Hepatocyte (in vitro differentiated cells): ENCODE data around the gene GIPC1. TPM values are rescaled to one million over a fixed set of nuclear protein-coding genes. Genes with fewer than 3 reads are reported as not detected.

Source experiments
- DNase-seq: peaks from one replicate; pipeline ENCODE4 v3.0.0-alpha.2; 2016; ENCODE audit warnings: low spot score
- H2AFZ ChIP-seq: fragments of 200-600 bp; sonication (generic); 2 replicates; pipeline ENCODE4 v1.6.0; 2016; ENCODE audit warnings: antibody characterized with exemption, mild to moderate bottlenecking
- H3K27ac ChIP-seq: fragments of 200-600 bp; sonication (generic); 2 replicates; pipeline ENCODE4 v1.5.1; 2016; ENCODE audit warnings: mild to moderate bottlenecking
- H3K27me3 ChIP-seq: fragments of 200-600 bp; sonication (generic); 2 replicates; pipeline ENCODE4 v1.6.1; 2016
- H3K36me3 ChIP-seq: fragments of 200-600 bp; sonication (generic); replicated peaks from 2 replicates; pipeline ENCODE4 v1.5.1; 2016; ENCODE audit warnings: low read depth; ENCODE audit not compliant: insufficient read depth
- H3K4me1 ChIP-seq: fragments of 200-600 bp; sonication (generic); 2 replicates; pipeline ENCODE4 v1.5.1; 2016; ENCODE audit warnings: mild to moderate bottlenecking, moderate library complexity; ENCODE audit not compliant: insufficient read depth
- H3K4me2 ChIP-seq: fragments of 200-600 bp; sonication (generic); 2 replicates; pipeline ENCODE4 v1.6.0; 2016
- H3K4me3 ChIP-seq: fragments of 200-600 bp; sonication (generic); 2 replicates; pipeline ENCODE4 v1.5.1; 2016; ENCODE audit warnings: mild to moderate bottlenecking
- H3K79me2 ChIP-seq: fragments of 200-600 bp; sonication (generic); 2 replicates; pipeline ENCODE4 v1.6.0; 2017; ENCODE audit warnings: mild to moderate bottlenecking
- H3K9me2 ChIP-seq: fragments of 200-600 bp; sonication (generic); replicated peaks from 2 replicates; pipeline ENCODE4 v1.6.0; 2017; ENCODE audit warnings: mild to moderate bottlenecking; ENCODE audit not compliant: insufficient read depth
- H3K9me3 ChIP-seq: fragments of 200-600 bp; sonication (generic); 2 replicates; pipeline ENCODE4 v1.5.1; 2016; ENCODE audit warnings: low read depth, mild to moderate bottlenecking
- H4K20me1 ChIP-seq: fragments of 200-600 bp; sonication (generic); 2 replicates; pipeline ENCODE4 v1.6.0; 2016; ENCODE audit warnings: mild to moderate bottlenecking; ENCODE audit not compliant: insufficient read depth, poor library complexity, severe bottlenecking
- CTCF ChIP-seq: fragments of 200-600 bp; sonication (generic); IDR thresholded peaks from 2 replicates; pipeline ENCODE4 v1.5.1; 2016; ENCODE audit warnings: antibody characterized with exemption, mild to moderate bottlenecking; ENCODE audit not compliant: poor library complexity
- EZH2 ChIP-seq: fragments of 200-600 bp; sonication (generic); IDR thresholded peaks from 2 replicates; pipeline ENCODE4 v1.6.1; 2016; ENCODE audit warnings: antibody characterized with exemption, mild to moderate bottlenecking, borderline replicate concordance
- EZH2phosphoT487 ChIP-seq: fragments of 200-600 bp; sonication (generic); IDR thresholded peaks from one replicate; pipeline ENCODE4 v1.6.1; 2018; ENCODE audit warnings: antibody characterized with exemption, mild to moderate bottlenecking, low read depth, moderate library complexity; ENCODE audit not compliant: unreplicated experiment, severe bottlenecking
- WGBS: methylation state at CpG from one replicate; pipeline ENCODE4 v1.1.6; 2016; ENCODE audit warnings: low lambda C conversion rate; ENCODE audit errors: missing lambda C conversion rate; 5-methylcytosine and 5-hydroxymethylcytosine counted together
- polyA plus RNA-seq: library from polyadenylated mRNA; unstranded; fragments of >200 nt; fragmentation: Nextera tagmentation; extraction: Ambion mirVana; gene quantifications from 2 replicates; pipeline ENCODE4 v1.2.1, GENCODE V29; 2016
- total RNA-seq: library from RNA; depleted of rRNA; stranded (reverse); fragments of >200 nt; gene quantifications from 2 replicates; pipeline ENCODE4 v1.2.3, GENCODE V29; 2014

The GIPC1 gene
- total and polyA plus RNA-seq, 2 experiments from 2014 or later = 127 to 186 TPM

GRCh38 chr19:14437578-14438140, 58.3 kb downstream of the GIPC1 start:
- TF ChIP-seq EZH2phosphoT487 (no peak), EZH2 (no peak), CTCF (no peak)
- Histone ChIP-seq H3K4me1 (peaks cover 14% of the 10 kb centered on the region), H3K4me3 (no peak overlapping the region), H3K79me2 (peaks cover 61% of the 10 kb centered on the region), H3K4me2 (no peak overlapping the region), H3K9me3 (no peaks in the 10 kb centered on the region), H3K27me3 (no peaks in the 10 kb centered on the region), H4K20me1 (no peaks in the 10 kb centered on the region), H3K9me2 (no peaks in the 10 kb centered on the region), H3K36me3 (no peaks in the 10 kb centered on the region), H3K27ac (no peak overlapping the region), H2AFZ (no peak overlapping the region)
- DNase-seq = no peak
- 90% methylated on average over 7 of the region's 7 CpGs for WGBS

GRCh38 chr19:14435320-14436050, 60.4 kb downstream of the GIPC1 start:
- H4K20me1 ChIP-seq = no peaks in the 10 kb centered on the region
- no peaks in the 10 kb centered on the region for H3K36me3 ChIP-seq
- H2AFZ ChIP-seq = no peak overlapping the region
- H3K9me2 ChIP-seq = no peaks in the 10 kb centered on the region
- peak overlapping the region; percentile 54 for H3K27ac ChIP-seq
- TF ChIP-seq EZH2phosphoT487 = no peak
- no peak for TF ChIP-seq CTCF
- no peak for TF ChIP-seq EZH2
- 86% methylated on average over 17 of the region's 17 CpGs for WGBS
- no peak overlapping the region for H3K4me3 ChIP-seq
- H3K4me1 ChIP-seq = peaks cover 14% of the 10 kb centered on the region
- H3K79me2 ChIP-seq = peaks cover 64% of the 10 kb centered on the region
- DNase-seq = no peak
- no peaks in the 10 kb centered on the region for H3K9me3 ChIP-seq
- no peaks in the 10 kb centered on the region for H3K27me3 ChIP-seq
- H3K4me2 ChIP-seq = no peak overlapping the region

GRCh38 chr19:14434543-14435319, 61.2 kb downstream of the GIPC1 start:
- Histone ChIP-seq H3K79me2 (peaks cover 57% of the 10 kb centered on the region), H2AFZ (no peak overlapping the region), H3K9me3 (no peaks in the 10 kb centered on the region), H4K20me1 (no peaks in the 10 kb centered on the region), H3K4me3 (no peak overlapping the region), H3K9me2 (no peaks in the 10 kb centered on the region), H3K27ac (peak overlapping the region; percentile 43), H3K36me3 (no peaks in the 10 kb centered on the region), H3K4me1 (peaks cover 14% of the 10 kb centered on the region), H3K27me3 (no peaks in the 10 kb centered on the region), H3K4me2 (peak overlapping the region; percentile 96)
- DNase-seq = peak; percentile 86
- TF ChIP-seq CTCF = no peak
- no peak for TF ChIP-seq EZH2phosphoT487
- TF ChIP-seq EZH2 = no peak
- WGBS = 81% methylated on average over 23 of the region's 23 CpGs
